Activated gamma-delta T cell treated with anti-CD3 and anti-CD28 coated beads, Interleukin-2, amount 50 U/mL, for 16 hours (primary cell): ENCODE results near the gene HMGCS2.

Experiments used
- DNase-seq: peaks from one replicate; pipeline ENCODE4 v3.0.0-alpha.2; 2020; ENCODE audit warnings: low read depth

The HMGCS2 gene

DNA sequence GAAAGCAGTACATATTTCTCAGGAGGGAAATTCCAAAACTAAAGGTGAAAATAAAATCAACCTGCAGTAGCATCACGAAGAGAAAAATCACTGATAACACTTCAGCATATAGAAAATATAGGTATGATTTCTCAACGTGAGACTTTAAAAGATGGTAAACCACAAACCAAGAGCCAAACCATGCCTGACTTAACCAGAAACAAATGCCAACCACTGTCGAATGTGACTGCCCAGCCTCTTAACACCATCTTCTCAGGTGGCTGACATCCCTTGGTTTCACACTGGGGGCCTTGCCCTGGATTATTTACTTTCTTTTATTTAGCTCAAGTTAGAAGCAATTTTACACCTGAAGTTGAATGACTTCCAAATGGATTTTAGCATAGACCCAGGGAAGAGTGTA, 10.1 kb downstream of the HMGCS2 start:
- DNase-seq, result no peak

DNA sequence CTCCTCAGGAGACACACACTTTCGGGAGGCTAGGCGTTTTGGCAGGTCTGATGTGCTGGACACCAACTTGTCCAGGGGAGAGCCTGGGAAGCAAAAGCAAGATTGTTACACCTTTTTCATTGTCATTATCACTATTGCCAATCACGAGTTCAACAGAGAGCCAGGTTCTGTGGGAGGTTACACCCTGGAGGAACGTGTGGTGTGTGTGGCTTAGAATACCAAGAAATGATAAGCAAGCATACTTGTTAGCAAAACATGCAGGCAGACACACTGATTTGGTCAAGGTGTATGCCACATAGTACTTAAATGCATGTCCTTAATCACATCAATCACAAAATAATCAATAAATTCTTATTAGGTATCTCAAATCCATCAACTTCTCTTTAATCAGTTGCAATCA, 16.1 kb downstream of the HMGCS2 start:
- DNase-seq, result no peak

DNA sequence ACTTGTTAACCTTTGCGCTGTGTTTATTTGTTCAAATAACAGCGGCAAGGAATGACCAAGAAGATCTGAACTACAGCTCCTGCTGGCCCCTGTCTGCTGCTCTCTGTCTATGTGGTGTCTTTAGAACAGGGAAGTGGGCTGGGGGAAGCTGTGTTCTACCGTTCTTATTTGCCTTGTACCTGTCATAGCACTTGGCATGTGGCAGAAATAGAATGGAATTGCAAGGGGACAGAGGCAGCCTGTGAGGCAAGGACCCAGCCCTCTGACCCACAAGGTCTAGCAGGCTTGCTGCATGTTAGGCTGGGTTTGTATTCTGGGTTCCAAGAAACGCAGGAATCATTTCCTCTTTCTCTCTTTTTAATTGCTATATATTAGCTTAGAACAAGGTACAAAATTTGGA, 20.7 kb downstream of the HMGCS2 start:
- DNase-seq, result no peak

DNA sequence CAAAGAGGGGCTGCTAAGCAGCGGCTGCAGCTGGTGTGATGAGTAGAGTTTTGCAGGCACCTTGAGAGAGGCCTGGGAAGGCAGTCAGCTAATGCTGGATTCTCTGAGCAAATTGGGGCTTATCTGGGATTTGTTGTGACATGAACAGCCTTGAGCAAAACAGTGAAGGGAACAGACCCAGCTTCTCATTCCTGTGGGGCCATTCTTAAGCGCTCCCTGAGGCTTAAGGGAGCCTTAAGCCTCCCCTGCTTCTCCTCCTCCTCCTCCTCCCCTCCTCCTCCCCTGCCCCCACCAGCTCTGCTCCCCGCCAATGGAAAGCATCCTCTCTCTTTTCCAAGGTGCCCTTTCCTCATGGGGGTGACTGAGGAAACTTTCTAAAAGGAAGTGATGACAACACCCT, 21.3 kb downstream of the HMGCS2 start:
- no peak for DNase-seq

DNA sequence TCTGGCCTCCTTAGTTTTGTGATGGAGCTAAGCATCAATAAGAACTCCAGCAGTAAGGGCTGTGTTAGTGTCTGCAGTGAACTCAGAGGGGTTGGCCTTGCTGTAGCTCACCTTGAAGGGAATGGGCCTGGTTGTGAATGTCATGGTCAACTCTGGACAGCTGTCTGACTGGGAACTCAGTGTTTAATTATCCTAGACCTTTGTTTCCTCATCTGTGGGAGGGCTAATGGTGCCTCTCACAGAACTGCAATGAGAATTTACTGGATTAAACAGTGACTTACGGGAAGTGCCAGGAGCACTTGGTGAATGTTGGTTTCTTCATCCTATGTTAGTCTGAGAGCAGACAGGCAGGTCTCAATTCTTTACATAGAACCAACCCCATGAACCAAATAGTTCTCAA, 23.7 kb downstream of the HMGCS2 start:
- DNase-seq, result no peak

DNA sequence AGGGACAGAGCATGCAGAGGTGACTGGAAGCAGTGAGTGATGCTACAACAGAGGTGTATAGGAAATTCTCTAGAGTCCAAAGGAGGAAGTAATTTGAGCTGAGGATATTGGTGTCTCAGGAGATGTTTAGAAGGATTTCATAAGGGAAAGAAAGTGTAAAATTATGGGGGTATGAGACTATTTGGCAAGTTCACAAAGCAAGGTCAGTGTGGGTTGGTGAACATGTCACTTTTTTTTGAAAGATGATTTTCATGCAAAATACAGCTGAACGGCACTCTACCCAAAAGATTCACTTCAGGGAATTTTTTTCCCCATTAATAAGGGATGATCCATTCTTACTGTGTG, 24.1 kb downstream of the HMGCS2 start:
- no peak for DNase-seq

DNA sequence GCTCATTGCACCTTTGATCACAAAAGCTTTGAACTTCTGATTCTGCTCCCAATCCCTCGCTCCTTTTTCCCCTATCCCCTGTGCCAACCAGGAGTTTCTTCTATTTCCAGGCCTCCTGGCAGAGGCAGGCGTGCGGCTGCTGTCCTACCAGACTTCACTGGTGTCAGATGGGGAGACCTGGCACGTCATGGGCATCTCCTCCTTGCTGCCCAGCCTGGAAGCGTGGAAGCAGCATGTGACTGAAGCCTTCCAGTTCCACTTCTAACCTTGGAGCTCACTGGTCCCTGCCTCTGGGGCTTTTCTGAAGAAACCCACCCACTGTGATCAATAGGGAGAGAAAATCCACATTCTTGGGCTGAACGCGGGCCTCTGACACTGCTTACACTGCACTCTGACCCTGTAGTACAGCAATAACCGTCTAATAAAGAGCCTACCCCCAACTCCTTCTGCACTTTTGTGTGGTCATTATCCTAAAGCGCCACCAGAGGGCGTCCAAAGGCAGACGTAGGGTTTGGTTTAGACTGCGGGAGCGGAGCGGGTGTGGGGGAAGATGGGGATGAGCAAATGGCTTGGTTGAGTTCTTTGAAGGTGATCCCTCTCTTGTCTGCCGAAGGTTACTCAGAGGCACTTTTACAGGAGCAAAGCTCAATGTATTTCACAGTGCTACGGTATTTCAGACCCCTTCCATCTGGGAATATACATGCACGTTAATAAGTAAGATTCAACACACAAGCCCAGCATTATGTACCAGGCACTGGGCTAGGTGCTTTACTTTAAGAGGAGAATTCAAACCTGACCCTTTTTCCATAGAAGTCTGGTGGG, 24.7 kb downstream of the HMGCS2 start:
- DNase-seq, result peak; percentile 12

DNA sequence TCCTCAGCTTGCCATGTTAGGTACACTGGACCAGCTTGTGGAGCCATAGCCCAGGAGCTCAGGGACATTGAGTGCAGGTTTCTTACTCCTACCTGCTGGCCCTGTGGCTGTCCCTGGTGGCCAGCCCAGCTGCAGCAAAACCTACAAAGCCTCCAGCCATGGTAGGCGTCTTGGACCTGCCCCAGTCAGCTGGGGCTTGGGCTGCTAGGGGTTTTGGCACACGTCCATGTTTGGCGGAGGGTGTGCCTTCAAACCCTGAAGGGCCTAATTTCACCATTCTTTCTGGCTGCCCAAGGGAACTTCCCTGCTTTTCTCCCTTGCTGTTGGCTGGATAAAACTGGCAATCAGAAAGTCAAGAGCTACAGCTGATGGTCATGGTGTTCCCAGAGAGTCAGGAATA, 25.4 kb downstream of the HMGCS2 start:
- no peak for DNase-seq

DNA sequence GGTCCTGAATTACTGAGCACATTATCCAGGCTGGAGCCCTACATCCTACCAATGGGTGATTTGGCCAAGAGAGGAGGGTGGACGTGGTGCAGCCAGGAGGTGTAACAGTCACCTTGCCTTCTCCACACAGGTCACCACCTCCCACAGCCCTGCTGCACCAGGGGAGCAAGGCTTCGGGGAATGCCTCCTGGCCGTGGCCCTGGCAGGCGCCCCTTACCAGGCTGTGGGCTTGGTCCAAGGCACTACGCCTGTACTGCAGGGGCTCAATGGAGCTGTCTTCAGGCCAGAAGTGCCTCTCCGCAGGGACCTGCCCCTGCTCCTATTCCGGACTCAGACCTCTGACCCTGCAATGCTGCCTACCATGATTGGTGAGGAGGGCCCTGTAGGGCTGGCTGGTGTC, 26.0 kb downstream of the HMGCS2 start:
- DNase-seq, result no peak

DNA sequence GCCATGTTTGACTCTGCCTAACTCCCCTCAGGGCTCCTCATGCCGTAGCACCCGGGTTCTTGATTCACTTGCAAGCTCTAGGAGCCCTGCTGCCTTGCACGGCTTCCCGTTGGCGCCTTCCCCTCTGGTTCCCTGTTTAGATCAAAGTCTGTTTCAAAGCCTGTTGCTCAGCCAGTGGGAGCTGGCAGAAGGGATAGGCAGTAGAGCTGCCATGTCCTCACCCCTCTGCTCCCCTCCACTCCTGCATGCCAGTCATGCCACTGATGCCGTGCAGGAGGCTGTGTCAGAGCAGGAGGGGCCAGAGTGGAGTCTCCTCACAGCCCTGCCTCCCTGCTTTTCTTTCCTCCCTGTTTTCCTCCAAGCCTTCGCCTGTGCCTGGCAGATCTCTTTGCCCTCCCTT, 26.5 kb downstream of the HMGCS2 start:
- no peak for DNase-seq

DNA sequence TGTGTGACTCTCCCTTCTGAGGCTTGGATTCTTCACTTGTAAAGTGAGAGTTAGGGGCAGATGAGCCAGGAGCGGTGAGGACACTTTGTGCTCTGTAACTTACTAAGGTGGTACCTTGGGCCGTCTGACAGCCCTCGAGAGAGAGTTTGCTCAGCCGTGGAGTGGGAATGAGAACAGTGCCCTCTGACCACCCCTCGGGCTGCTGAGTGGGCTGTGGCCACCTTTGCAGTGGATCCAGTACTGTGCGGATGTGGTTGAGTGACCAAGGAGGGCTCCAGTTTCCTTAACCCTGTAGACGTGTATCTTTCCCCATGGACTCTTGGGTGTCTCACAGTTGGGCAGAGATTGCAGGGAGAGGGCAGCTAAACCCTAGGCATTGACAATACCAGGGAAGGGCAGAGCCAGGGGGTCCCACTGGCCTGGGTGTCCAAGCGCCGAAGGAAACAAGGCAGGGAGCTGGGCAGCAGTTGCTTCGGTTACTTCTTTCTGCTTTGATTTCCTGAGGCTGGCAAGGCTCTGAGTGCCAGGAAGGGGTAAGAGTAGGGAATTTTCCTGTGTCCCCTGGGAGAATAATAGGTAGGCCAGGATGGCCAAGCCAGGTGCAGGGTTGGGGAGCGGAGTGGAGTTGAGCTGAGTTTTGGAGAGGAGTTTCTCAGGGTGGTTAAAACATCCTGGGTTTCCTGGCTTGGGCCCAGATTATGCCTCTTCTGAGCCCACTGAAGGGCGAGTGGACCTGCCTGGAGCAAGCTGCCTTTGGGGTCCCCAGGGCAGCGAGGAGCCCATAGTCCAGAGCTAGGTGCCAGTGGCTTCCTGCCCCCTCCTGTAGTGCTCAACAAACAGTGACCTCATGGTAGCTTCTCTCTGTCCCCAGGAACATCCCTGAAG, 27.6 kb downstream of the HMGCS2 start:
- DNase-seq, result no peak

DNA sequence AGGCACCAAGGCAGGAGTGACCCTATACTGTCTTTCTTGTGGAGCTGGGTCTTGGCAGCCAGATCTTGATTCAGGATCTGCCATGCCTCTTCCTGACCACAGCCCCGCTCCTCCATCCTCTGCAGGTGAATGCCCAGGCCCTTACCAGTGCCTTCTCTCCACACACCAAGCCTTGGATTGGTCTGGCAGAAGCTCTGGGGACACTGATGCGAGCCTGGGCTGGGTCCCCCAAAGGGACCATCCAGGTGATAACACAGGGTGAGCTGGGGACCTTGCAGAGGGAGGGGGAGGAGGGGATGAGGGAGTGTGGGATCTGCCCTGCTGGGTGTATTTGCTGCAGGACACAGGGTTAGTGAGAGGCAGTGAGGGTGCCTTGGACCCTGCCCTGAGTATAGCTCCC, 28.4 kb downstream of the HMGCS2 start:
- no peak for DNase-seq

DNA sequence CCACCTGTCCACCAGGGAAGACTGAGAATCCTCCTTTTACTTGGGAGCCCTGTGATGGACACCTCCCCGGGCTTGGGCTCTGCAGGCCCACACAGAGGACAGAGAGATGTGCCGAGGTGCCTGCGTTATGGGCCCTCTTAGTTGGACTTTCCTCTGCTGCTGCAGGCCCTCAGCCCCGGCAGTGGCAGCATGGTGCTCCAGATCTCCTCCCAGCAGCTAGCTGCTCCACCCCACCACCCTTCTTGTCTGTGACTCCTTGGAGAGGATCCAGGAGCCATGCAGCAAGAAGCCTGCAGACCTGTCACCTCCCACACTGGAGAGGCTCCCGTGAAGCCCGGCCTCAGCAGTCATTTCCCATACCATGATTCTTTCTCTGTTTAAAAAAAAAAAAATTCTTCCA, 29.6 kb downstream of the HMGCS2 start:
- DNase-seq, result no peak

DNA sequence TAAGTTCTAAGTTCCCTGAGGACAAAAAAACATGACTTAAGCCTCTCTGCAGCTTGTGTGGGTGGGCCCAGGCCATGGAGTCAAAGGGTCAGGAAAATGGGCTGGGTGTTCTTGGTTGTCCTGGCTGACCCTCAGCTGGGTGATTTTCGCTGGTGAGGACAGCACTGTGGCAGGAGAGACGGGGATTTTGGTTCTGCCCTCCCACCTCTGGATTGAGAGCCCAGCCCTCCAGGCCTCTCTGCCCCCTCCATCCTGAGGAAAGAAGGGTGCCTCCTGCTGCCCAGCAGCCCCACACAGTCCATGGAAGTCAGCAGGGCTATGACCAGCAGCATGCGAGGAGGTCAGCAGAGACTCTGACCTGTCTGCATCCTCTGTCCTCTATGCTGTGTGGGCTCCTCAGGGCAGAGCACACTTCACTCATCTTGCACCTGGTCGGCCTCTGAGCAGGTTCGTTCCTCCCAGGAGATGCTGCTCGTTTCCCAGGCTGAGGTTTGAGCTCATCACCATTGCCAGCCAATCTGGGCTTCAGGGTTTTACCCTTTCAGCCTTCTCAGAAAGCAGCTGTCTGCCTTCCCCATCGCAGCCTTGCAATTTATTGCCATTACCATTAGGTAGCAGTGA, 30.5 kb downstream of the HMGCS2 start:
- DNase-seq, result no peak

DNA sequence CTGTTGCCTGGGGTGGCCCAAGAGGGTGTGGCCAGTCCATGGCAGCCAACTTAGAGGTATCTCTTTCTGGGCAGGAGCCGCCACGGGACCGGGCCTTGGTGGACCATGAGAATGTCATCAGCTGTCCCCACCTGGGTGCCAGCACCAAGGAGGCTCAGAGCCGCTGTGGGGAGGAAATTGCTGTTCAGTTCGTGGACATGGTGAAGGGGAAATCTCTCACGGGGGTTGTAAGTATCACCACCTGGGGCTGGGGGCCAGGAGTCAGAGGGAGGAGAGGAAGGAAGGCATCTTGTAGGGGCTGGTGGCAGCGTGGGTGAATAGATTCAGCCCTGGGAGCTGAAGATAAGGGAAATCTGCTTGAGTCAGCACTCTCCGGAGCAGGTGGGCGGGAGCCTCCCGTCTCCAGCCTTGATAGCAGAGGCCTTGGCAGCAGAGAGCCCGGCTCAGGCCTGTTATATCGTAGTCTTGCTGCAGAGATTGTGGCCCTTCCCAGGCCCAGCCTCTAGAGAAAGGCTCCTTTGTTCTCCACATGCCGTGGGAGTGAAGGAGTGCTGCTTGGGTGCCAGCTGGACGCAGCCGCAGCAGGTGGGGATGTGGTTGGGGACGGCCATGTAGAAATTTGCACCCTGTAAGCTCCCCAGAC, 31.5 kb downstream of the HMGCS2 start:
- DNase-seq, result no peak

DNA sequence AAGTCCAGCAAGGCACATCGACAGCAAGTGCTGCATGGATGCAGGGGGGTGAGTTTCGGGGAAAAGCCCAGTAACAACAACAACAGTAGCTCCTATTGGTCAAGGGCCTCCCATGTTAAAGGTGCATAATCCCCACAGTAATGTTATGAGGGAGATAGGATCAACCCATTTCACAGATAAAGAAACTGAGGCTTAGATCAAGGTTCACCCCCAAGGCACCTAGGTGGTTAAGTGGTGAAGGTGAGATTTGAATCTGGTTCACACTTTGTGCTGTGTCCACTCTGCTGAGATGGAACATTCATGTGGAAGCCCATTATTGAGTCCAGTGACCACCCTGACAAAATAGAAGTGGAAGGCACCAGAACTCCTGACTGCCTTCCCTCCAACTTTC, 32.1 kb downstream of the HMGCS2 start:
- no peak for DNase-seq

DNA sequence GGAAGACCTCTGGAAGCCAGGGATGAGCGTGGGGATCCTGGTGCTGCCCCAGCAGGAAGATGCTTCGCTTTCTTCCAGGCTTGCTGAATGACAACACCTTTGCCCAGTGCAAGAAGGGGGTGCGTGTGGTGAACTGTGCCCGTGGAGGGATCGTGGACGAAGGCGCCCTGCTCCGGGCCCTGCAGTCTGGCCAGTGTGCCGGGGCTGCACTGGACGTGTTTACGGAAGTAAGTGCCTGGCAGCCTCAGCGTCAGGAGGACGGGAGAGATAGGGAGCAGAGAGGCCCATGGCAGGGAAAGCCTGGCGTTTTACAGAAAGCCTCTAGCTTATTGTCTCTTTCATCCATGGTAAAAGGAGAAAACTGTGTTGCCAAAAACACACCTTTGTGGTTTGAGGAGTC, 33.5 kb downstream of the HMGCS2 start:
- DNase-seq, result no peak

DNA sequence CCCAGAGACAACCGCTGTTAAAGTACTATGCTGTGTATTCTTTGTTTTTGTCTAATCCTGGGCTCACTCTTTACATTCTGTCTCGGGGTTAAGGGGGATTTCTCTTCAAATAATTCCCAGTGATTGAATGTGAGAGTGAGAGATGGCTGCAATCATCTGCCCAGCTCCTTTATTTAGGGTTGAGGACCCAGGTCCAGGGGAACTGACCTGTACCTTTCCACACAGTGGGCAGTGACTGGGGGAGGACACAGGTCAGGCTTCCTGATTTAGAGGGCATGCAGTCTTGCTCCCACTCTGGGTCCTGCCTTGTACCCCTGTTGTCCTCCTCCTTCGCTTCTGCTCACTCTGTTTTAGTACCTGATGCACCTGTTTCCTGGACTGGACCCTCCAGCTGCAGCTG, 35.0 kb downstream of the HMGCS2 start:
- DNase-seq, result no peak

DNA sequence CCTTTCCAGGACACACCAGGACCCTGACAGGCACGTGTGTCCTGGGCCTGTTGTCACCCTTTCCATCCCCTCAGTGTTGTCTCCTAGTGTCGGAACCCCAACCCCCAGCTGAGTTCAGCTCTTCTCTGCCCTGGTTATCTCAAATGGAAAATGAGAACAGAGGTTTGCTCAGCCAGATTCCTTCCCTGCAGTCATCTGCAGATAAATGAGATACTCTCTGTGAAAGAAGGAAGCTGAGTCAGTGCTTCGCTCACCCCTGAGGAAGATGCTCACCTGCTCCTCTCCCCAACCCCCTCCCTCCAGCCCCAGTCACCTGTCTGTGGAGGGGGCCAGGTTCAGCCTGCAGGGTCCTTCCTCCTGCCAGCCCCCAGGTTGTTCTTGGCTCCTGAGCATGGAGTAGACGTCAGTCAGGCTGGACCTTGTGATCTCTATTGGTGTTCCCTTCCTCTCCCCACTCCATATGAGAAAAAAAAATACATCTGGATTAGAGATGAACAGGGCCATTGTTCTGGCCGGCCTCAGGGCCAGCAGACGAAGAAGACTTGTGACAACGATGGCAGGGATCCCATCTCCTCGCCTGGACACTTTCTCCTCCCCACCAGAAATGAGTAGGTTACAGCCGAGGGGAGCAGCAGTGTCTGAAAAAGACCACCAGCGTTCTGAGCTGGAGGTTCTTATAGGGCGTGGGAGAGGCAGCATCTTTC, 36.1 kb downstream of the HMGCS2 start:
- DNase-seq, result no peak

DNA sequence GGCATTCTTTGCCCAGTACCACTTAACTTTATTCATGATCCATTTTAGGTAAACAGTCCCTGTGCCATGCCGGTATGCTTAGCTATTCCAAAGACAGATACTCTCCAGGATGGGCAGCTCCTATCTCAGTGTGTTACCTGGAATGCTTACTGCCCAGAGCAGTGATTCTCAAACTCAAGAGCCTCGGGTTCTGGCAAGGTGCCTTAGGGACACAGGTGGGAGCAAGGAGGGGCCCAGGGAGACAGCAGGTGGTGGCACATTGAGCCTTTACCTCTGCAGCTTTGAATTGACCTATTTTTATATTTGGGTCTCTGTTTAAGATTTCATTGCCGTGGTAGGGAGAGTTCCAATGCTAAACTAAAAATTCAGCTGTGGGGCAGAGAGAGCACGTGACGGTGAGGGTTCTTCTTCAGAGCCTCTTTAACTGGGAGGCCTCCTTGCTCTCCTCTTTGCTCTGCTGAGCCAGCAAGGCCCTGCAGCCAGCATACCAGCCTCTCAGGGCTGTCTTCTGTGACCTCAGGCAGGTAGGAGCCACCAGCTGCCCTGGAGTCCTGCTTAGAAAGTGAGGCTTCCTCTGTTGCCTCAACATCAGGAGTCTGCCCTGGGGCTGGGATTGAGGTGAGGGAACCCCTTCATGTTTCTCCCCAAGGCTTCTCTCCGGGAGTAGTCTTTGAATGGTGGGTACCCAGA, 36.8 kb downstream of the HMGCS2 start:
- no peak for DNase-seq

DNA sequence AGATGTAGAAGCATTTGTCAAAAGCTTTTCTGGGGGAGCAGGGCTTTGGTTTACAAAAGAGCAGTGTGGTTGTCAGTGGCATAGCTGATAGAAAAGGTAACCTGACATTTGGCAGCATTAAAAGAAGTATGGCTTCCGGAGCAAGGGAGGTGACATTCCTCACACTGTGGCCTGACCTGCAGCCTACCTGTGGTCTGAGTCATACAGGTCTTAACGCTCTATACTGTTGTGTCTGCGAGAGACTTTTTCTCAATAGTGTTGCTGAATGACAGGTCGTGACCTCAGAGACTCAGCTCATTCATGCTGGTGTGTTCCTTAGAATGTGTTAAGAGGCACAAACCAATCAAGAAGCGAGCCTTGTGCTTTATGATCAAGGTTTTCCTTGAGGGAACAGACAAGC, 37.6 kb downstream of the HMGCS2 start:
- no peak for DNase-seq
